GM21390 (cell line): ENCODE measurements around the gene CLCN1.
"Not testable (repeated sequence)": the region's sequence is repeated elsewhere in the genome, so short reads cannot be mapped to it uniquely, and the experiment has no call there.

Experiments
- ATAC-seq: cut with Tn5 transposase; IDR thresholded peaks from one replicate; pipeline ENCODE4 v1.9.1; 2021; ENCODE audit not compliant: unreplicated experiment

CLCN1 gene

DNA sequence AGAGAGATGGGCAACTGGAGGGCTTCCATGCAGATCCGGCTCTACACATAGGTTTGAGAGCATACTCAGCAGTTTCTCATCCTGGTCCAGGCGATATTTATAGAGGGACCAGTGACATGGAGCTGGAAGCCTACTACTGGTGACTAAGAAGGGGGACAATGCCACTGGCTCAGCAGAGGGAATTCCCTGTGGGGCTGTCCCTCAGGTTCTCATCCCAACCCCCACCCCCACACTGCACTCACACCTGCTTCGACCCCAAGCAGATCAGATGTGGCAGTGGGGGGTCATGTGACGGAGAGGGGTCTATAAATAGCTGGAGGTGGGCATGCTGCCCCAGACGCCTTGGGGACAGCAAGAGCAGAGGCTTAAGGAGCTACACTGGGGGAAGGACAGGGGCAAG lies at the start of gene CLCN1:
CLCN1 (plus strand) TSS at position 336 of the 400 bp plus-strand sequence. CDS start 102 bp downstream, outside the sequence.
- ATAC-seq: no peak

DNA sequence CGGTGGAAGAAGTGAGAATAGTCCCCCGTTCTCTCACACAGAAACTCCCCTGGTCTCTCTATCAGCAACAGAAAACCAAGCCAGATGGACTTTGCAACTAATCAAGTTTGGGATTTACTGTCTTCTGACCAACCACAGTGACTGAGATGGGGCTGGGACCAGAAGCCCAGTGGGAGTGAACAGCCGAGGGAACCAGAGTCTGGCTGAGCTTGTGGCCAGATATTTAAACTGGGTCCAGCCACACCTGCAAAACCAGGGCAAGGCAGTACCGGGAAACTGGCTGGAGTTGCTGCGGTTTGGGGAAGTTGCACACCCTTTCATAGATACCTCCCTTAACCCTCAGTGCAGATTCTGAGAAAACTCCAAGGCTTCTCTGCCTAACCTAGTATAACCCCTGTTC lies 46.7 kb upstream of the CLCN1 start:
- ATAC-seq: no peak

DNA sequence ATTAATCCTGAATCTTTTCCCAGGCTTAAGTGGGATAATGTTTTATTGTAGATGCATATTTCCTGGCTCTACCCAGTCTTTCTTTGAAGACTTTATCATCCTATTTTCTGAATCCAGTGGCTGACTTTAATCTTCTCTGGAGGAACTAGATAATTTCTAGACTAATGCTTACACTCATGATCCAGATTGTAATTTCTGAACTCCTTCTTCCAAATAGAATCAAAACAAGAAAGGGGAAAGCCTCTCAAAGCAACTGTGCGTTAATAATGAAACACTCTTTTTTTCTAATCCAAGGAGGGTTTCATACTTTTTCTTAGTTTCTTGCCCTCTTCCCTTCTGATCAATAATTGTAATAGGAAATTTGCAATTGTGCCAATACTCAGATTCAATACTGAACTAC lies 44.7 kb upstream of the CLCN1 start:
- ATAC-seq: no peak

- ATAC-seq: no peak
Observed at GRCh38 chr7:143272871-143273270, 43.0 kb upstream of the CLCN1 start.

DNA sequence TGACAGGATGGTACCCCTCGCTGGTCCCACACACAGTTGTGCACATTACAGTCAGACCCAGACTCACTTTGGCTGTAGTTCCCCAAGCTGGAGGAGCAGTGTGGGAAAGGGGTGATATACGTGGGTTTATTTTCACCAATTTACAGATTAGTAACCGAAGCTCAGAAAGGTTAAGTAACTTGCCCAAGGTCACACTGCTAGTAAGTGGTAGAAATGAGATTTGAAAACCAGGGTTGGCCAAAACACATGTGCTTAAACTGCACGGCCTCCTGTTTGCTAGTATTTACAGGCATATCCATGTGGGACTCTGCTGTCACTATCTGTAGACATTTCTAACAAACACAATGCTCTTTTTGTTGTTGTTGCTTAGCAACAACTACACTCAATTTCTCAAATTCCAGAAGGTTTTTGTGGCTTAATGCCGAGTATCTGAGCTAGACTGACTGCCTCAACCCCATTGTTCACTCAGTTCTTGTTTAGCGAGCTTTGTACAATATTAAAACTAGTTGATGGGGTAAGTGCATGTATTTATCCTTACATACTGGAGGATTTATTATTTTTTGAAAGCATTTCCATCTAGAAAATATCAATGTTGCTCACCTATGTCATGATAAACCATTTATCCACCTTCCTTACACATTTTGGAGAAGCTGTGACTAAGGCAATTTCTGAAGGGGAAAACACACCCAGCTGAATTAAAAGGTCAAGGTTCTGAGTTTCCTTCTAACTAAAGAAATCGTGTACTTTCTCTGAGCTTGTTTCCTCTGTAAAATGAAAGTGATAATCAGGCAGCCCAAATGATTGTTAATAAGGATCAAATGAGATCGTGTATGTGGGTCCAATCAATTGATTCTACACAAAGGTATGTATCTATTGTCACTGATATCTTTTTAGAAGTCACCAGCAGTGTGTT lies 36.5 kb upstream of the CLCN1 start:
- ATAC-seq: no peak

DNA sequence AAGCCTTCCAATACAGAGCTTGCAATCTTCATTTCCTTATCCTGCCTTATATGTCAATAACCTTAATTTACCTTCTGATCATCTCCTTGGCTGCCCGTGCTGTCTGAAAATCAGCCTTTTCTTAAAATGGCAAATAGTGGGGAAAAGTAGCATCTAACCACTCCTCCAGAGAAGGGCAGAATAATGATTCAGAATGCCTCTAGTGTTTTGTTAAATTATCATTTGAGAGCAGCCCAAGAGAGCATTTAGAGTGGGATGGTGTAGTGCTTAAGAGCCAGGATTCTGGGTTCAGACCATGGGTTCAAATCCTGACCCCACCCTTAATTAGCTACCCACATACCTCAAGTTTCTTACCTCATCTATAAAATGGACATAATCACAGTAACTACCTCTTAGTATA lies 35.8 kb upstream of the CLCN1 start:
- no peak for ATAC-seq

- no peak for ATAC-seq
Observed at GRCh38 chr7:143280566-143280965, 35.3 kb upstream of the CLCN1 start.

DNA sequence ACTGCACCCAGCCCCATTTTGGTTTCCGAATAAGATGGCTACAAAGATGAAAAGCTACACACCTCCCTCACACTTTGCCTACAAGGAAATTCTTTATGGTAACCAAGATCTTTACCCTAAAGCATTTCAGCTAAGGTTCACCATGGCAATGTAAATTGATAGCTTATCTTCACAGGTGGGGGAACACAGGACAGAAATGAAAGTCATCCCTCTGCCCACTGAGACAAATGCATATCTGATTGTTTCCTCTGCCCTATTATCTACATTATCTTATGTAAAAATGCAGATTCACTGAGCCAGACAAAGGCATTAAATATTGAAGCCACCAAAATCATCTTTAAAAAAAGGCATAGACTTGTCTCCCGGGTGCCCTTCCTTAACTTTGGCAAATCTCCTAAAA lies 34.4 kb upstream of the CLCN1 start:
- ATAC-seq: no peak

GRCh38 chr7:143282124-143282523 lies 33.8 kb upstream of the CLCN1 start:
- ATAC-seq: no peak

- ATAC-seq: no peak
Observed at GRCh38 chr7:143283381-143283780, 32.5 kb upstream of the CLCN1 start.

GRCh38 chr7:143284591-143285469 lies 31.1 kb upstream of the CLCN1 start, which contains the start of gene TMEM139:
TMEM139 (plus strand) TSS chr7:143284958; CDS start chr7:143285958, 1,000 bp downstream.
- no peak for ATAC-seq

DNA sequence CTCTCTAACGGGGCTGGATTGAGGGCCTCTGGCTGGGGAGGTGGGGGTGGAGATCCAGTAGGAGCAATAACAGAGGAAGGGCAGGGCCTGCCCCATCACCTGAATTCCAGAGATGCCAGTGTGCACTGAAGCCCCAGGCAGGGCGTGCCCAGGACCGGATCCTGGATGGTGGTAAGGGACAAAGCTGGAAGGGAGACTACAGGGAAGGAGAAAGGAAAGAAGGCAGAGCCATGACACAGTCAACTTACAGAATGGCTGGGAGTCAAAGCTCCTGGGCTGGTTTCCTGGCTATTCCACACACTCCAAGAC lies 30.5 kb upstream of the CLCN1 start:
- no peak for ATAC-seq

DNA sequence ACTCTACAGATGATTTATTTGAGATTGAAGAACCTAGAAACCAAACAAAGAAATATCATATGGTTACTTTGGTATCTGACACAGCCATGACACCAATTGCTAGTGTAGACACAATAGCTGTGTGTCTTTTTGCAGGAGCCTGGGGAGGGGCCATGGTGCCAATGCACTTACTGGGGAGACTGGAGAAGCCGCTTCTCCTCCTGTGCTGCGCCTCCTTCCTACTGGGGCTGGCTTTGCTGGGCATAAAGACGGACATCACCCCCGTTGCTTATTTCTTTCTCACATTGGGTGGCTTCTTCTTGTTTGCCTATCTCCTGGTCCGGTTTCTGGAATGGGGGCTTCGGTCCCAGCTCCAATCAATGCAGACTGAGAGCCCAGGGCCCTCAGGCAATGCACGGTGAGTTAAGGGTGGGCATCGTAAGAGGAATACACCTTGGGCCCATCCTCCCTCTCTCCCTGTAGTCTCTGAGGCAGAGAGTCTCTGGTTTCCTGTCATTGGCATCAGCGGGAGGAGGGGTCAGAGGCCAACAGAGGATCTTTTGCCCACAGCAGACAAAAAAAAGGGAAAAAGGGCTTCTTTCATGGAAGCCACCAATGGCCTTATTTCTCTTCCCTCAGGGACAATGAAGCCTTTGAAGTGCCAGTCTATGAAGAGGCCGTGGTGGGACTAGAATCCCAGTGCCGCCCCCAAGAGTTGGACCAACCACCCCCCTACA lies 29.9 kb upstream of the CLCN1 start:
- no peak for ATAC-seq

GRCh38 chr7:143286522-143286890 lies 29.4 kb upstream of the CLCN1 start:
- ATAC-seq: no peak

GRCh38 chr7:143287339-143287934 lies 28.5 kb upstream of the CLCN1 start:
- no peak for ATAC-seq

DNA sequence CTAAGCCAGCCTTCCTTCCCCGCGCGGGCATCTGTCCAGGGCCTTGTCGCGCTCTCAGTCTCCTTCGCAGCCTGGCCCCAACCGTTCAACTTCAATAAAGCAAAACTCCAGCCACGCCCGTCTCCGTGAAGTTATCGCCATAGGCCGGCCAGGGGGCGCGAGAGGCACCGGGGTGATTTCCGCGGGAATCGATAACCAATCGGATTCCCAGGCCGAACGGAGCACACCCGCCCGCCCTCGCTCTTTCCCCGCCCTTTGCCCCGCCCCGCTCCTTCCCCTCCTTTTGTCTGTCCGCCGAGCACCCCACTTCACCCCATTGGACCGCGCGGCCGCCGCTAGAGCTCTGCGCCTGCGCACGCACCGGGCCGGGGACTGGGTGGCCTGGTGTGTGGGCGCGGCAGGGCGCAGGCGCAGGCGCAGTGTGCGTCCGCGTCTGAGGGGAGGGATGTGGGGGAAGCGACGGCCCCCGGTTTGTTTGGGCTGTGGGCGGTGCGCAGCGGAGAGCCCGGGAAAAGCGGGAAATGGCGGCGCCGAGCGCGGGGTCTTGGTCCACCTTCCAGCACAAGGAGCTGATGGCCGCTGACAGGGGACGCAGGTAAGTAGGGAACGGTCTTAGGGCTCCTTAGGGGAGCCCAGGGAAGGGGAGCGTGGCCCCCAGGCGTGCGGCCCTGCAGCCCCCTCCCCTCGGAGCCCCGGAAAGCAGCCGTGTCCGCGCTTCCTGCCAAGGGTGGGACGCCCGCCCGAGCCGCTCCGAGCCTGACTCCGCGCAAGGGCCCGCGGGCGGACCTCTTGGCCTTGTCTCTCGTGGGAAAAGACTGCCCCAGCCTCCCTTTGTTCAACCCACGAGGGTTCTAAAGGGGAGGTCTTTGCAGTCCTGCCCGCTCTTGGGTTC lies 27.7 kb upstream of the CLCN1 start, which contains the start of gene CASP2:
CASP2 (plus strand) TSS at position 417 of the 892 bp plus-strand sequence; CDS start at position 522, 105 bp downstream.
- peak; percentile 88 for ATAC-seq

DNA sequence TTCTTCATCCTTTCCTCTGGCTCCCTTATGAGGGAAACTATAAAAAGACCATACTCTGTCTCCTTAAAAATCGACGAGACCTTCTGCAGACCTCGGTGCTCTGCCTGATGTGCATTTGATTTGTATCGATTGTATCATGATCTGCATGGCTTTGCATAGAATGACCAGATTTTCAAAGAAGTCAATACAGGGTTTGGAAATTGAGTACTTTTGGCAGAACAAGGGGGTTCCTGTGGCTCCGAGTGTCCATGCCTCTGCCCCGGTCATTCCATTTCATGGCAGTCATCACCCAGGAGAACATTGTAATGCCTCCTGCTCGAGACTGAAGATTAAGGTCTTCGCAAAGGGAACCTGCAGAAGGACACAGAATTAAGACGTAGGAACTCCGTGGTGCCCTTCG lies 27.1 kb upstream of the CLCN1 start:
- no peak for ATAC-seq

DNA sequence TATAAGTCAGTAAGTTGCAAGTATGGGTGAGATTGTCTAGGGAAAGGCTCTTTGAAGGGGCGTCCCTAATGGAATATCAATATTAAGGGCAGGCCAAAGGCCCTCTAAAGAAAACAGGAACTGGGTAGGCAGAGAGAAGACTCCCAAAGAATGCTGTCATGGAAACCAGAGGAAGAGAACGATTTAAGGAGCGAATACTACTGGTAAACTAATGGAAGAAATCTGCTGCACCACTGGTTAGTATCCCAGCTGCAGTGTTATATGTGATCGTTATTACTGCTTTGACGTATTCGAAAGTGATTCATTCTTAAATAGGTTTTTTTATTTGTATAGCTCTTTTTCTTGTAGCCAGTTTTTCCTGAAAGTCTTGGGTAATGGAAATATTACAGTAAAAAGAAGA lies 26.5 kb upstream of the CLCN1 start:
- ATAC-seq: no peak

- ATAC-seq: not testable (repeated sequence)
Observed at GRCh38 chr7:143289888-143290287, 26.0 kb upstream of the CLCN1 start.

GRCh38 chr7:143290293-143290692 lies 25.6 kb upstream of the CLCN1 start:
- ATAC-seq: no peak
